Lung (tissue), 12 donors: ENCODE data around the gene CARTPT. TPM values are rescaled to one million over a fixed set of nuclear protein-coding genes. Genes with fewer than 3 reads are reported as not detected.

Experiments
- ATAC-seq: fragments of 200-7000 bp; cut with Tn5 transposase; one replicate; pipeline ENCODE4 v1.9.1; 2020; ENCODE audit warnings: moderate number of reproducible peaks; ENCODE audit not compliant: insufficient read depth, low FRiP score
- DNase-seq, 3 donors: peaks; one replicate each; pipeline ENCODE4 v3.0.0-alpha.2; 2013 to 2017
- H3K27ac ChIP-seq, 2 donors: one replicate each; pipeline ENCODE4 v1.5.1; 2013; ENCODE audit warnings: mild to moderate bottlenecking in 2 of 2, moderate library complexity in 2 of 2, control low read depth in 1 of 2, inconsistent platforms in 1 of 2, low read depth in 1 of 2, low read length in 1 of 2
- H3K27me3 ChIP-seq, 3 donors: one replicate each; pipeline ENCODE4 v1.5.1; 2013; ENCODE audit warnings: low read length in 2 of 3; ENCODE audit not compliant: control insufficient read depth in 3 of 3, insufficient read depth in 3 of 3
- H3K36me3 ChIP-seq, 4 donors: one replicate each; pipeline ENCODE4 v1.5.1; 2013; ENCODE audit warnings: low read length in 4 of 4, mild to moderate bottlenecking in 1 of 4, moderate library complexity in 1 of 4; ENCODE audit not compliant: control insufficient read depth in 4 of 4, insufficient read depth in 4 of 4
- H3K4me1 ChIP-seq, 5 donors: one replicate each; pipeline ENCODE4 v1.5.1; 2013; ENCODE audit warnings: low read length in 5 of 5, mild to moderate bottlenecking in 2 of 5, moderate library complexity in 1 of 5; ENCODE audit not compliant: control insufficient read depth in 5 of 5, insufficient read depth in 5 of 5
- H3K4me3 ChIP-seq: one replicate; pipeline ENCODE4 v1.5.1; 2013; ENCODE audit warnings: mild to moderate bottlenecking, control low read depth, moderate library complexity
- H3K9ac ChIP-seq, 2 donors: one replicate each; pipeline ENCODE4 v1.5.1; 2013; ENCODE audit warnings: low read length in 2 of 2, control low read depth in 1 of 2; ENCODE audit not compliant: insufficient read depth in 1 of 2
- H3K9me3 ChIP-seq, 4 donors: one replicate each; pipeline ENCODE4 v1.5.1; 2013; ENCODE audit warnings: low read length in 3 of 4, mild to moderate bottlenecking in 1 of 4, moderate library complexity in 1 of 4; ENCODE audit not compliant: control insufficient read depth in 4 of 4, insufficient read depth in 3 of 4
- WGBS, 2 donors: extraction: QIAGEN DNeasy Blood & Tissue Kit; methylation state at CpG; one replicate each; pipeline ENCODE4 v1.1.7; 2013; 5-methylcytosine and 5-hydroxymethylcytosine counted together
- polyA plus RNA-seq, 2 donors: library from polyadenylated mRNA; stranded (reverse); fragments of 200-250 nt; gene quantifications; one replicate each; pipeline ENCODE4 v1.2.1, GENCODE V29; 2013
- total RNA-seq, 2 donors: library from RNA; depleted of rRNA in 1 of 2; stranded (reverse); fragments of >200 nt in 1 of 2; gene quantifications; one replicate each; pipeline ENCODE4 v1.2.1, GENCODE V29; 2014 to 2021
- TF ChIP-seq, protein P1 (sequence below): IDR thresholded peaks from 2 replicates; pipeline ENCODE4 v1.5.1; 2012; ENCODE audit warnings: mild to moderate bottlenecking; ENCODE audit errors: control extremely low read depth, extremely low read depth
- donor health status: control.
- donor health status: control.
- donor health status: Bipolar disorder and iron deficiency.
- donor health status: healthy.
- donor health status: DM: yes; HTN: yes; CAD: no.

Gene CARTPT
- total and polyA plus RNA-seq, 4 donors, result not detected

DNA sequence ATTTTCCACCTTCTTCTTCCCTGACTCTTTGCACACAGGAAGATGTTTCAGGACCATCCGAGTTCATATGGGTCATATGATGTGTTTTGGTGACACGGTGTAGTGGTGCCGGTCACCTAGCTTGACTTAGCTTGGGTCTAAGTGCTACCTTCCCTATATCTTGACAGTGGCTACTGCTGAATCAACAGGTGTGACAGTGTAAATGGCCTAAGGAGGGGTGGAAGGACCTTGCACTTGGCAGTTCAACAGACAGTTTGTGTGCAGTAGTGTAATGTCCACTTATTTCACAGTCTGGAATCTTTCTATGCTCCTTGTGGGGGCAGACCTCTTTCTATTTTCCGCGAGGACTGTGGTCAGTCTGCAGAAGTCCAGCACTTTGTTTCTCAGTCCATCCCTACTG, 43.8 kb downstream of the CARTPT start:
- Histone ChIP-seq H3K9me3 (no peaks in the 10 kb centered on the region), H3K27ac (no peak overlapping the region), H3K9ac (no peak overlapping the region), H3K36me3 (no peaks in the 10 kb centered on the region), H3K4me3 (no peak overlapping the region), H3K27me3 (no peaks in the 10 kb centered on the region), H3K4me1 (peaks cover 0 to under 1% (median 0%) of the 10 kb centered on the region in 5 donors)
- ATAC-seq, result no peak
- DNase-seq, result no peak
- TF ChIP-seq, protein P1, sequence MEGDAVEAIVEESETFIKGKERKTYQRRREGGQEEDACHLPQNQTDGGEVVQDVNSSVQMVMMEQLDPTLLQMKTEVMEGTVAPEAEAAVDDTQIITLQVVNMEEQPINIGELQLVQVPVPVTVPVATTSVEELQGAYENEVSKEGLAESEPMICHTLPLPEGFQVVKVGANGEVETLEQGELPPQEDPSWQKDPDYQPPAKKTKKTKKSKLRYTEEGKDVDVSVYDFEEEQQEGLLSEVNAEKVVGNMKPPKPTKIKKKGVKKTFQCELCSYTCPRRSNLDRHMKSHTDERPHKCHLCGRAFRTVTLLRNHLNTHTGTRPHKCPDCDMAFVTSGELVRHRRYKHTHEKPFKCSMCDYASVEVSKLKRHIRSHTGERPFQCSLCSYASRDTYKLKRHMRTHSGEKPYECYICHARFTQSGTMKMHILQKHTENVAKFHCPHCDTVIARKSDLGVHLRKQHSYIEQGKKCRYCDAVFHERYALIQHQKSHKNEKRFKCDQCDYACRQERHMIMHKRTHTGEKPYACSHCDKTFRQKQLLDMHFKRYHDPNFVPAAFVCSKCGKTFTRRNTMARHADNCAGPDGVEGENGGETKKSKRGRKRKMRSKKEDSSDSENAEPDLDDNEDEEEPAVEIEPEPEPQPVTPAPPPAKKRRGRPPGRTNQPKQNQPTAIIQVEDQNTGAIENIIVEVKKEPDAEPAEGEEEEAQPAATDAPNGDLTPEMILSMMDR, result no peak
- WGBS, 2 donors, result 94 to 95% methylated on average over 5 of the region's 5 CpGs

DNA sequence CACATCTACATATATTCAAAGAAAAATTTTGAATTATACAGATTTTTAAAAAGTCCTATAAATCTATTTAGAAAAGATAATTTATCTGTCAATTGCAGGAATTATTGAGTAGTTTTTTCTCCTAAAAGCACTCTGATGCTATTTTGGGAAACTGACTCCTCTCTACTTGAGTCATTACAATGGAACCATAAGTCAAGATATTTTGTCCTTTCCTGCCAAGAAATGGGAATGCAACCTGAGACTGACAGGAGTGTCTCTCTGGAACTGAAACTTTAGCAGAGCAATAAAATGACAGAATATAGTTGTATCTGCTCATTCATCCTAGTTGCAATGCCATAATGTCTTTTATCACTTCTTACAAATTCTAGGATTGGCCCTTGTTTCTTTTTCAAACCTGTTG, 48.6 kb downstream of the CARTPT start:
- DNase-seq (no peak), ATAC-seq (no peak)
- H3K27me3 ChIP-seq, result no peaks in the 10 kb centered on the region
- H3K4me1 ChIP-seq, result peaks cover 0 to 1% (median 0%) of the 10 kb centered on the region in 5 donors
- H3K36me3 ChIP-seq, result no peaks in the 10 kb centered on the region
- no peak overlapping the region for H3K9ac ChIP-seq
- no peak overlapping the region for H3K27ac ChIP-seq
- no peaks in the 10 kb centered on the region for H3K9me3 ChIP-seq
- TF ChIP-seq, protein P1, result no peak
- H3K4me3 ChIP-seq, result no peak overlapping the region

DNA sequence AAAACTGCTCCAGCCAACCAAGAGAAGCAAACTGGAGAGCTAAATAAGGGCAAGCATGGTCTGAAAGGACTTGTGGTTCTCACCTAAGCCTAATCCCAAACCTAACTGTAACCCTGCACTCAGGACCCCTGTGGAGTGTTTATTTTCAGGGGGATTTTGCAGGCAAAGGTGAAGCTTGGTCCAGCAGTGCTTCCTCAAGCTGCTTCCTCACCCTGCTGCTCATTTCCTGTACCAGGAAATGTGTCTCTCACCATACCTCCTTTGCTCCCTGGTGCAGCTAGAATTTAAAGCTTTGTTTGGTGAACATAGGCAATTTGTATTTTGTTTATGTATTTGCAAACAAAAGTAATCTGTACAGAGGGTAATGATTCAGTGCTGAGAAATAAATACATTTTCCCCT, 50.2 kb downstream of the CARTPT start:
- Histone ChIP-seq H3K9me3 (no peaks in the 10 kb centered on the region), H3K9ac (no peak overlapping the region), H3K27me3 (no peaks in the 10 kb centered on the region), H3K36me3 (no peaks in the 10 kb centered on the region), H3K4me1 (peaks cover 0 to 1% (median 0%) of the 10 kb centered on the region in 5 donors), H3K27ac (no peak overlapping the region), H3K4me3 (no peak overlapping the region)
- DNase-seq, result peak in 2 of 3 donors; percentile 22 to 24
- TF ChIP-seq, protein P1, result no peak
- ATAC-seq, result no peak

GRCh38 chr5:71770381-71770780, 51.3 kb downstream of the CARTPT start:
- Histone ChIP-seq H3K27ac (no peak overlapping the region), H3K4me3 (no peak overlapping the region), H3K9ac (no peak overlapping the region), H3K4me1 (peaks cover 0 to 1% (median 0%) of the 10 kb centered on the region in 5 donors), H3K9me3 (no peaks in the 10 kb centered on the region), H3K27me3 (no peaks in the 10 kb centered on the region), H3K36me3 (no peaks in the 10 kb centered on the region)
- ATAC-seq (no peak), DNase-seq (no peak)
- TF ChIP-seq, protein P1, result no peak
